ENCODE measurements around the gene NPHP3. TPM values are rescaled to one million over a fixed set of nuclear protein-coding genes. Genes with fewer than 3 reads are reported as not detected.

NPHP3 gene
- total and polyA plus RNA-seq, 4 donors, result 5.9 to 67.1 (median 16.5) TPM

- H3K27ac ChIP-seq (ENCODE audit: low read depth in 1 of 2, low read length in 1 of 2), result no peak overlapping the region
- TF ChIP-seq, protein P1, sequence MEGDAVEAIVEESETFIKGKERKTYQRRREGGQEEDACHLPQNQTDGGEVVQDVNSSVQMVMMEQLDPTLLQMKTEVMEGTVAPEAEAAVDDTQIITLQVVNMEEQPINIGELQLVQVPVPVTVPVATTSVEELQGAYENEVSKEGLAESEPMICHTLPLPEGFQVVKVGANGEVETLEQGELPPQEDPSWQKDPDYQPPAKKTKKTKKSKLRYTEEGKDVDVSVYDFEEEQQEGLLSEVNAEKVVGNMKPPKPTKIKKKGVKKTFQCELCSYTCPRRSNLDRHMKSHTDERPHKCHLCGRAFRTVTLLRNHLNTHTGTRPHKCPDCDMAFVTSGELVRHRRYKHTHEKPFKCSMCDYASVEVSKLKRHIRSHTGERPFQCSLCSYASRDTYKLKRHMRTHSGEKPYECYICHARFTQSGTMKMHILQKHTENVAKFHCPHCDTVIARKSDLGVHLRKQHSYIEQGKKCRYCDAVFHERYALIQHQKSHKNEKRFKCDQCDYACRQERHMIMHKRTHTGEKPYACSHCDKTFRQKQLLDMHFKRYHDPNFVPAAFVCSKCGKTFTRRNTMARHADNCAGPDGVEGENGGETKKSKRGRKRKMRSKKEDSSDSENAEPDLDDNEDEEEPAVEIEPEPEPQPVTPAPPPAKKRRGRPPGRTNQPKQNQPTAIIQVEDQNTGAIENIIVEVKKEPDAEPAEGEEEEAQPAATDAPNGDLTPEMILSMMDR (IDR thresholded peaks at IDR 0.05; ENCODE audit: control extremely low read depth, extremely low read depth), result no peak
- no peaks in the 10 kb centered on the region for H3K4me1 ChIP-seq (ENCODE audit: control insufficient read depth in 5 of 5, insufficient read depth in 5 of 5, low read length in 5 of 5)
- H3K4me3 ChIP-seq, result no peak overlapping the region
- ATAC-seq (ENCODE audit: insufficient read depth, low FRiP score) (no peak), DNase-seq (no peak)
- H3K9me3 ChIP-seq (ENCODE audit: control insufficient read depth in 4 of 4, insufficient read depth in 3 of 4, low read length in 3 of 4), result no peaks in the 10 kb centered on the region
- H3K36me3 ChIP-seq (ENCODE audit: control insufficient read depth in 4 of 4, insufficient read depth in 4 of 4, low read length in 4 of 4), result peaks cover 4 to 54% (median 15%) of the 10 kb centered on the region in 4 donors
- H3K9ac ChIP-seq (ENCODE audit: insufficient read depth in 1 of 2, low read length in 2 of 2), result no peak overlapping the region
- H3K27me3 ChIP-seq (ENCODE audit: control insufficient read depth in 3 of 3, insufficient read depth in 3 of 3, low read length in 2 of 3), result no peaks in the 10 kb centered on the region
Observed at GRCh38 chr3:132675408-132675807, 46.8 kb downstream of the NPHP3 start.

- no peak overlapping the region for H3K9ac ChIP-seq (ENCODE audit: insufficient read depth in 1 of 2, low read length in 2 of 2)
- TF ChIP-seq, protein P1 (IDR thresholded peaks at IDR 0.05; ENCODE audit: control extremely low read depth, extremely low read depth), result no peak
- no peaks in the 10 kb centered on the region for H3K9me3 ChIP-seq (ENCODE audit: control insufficient read depth in 4 of 4, insufficient read depth in 3 of 4, low read length in 3 of 4)
- no peak overlapping the region for H3K4me3 ChIP-seq
- DNase-seq, result no peak
- whole genome bisulfite sequencing, 2 donors, result 95 to 96% methylated on average over 5 of the region's 5 CpGs
- peaks cover 4 to 31% (median 10%) of the 10 kb centered on the region in 4 donors for H3K36me3 ChIP-seq (ENCODE audit: control insufficient read depth in 4 of 4, insufficient read depth in 4 of 4, low read length in 4 of 4)
- peaks cover 0 to 9% (median 0%) of the 10 kb centered on the region in 5 donors for H3K4me1 ChIP-seq (ENCODE audit: control insufficient read depth in 5 of 5, insufficient read depth in 5 of 5, low read length in 5 of 5)
- no peaks in the 10 kb centered on the region for H3K27me3 ChIP-seq (ENCODE audit: control insufficient read depth in 3 of 3, insufficient read depth in 3 of 3, low read length in 2 of 3)
- peak overlapping the region in 1 of 2 donors; percentile 14 for H3K27ac ChIP-seq (ENCODE audit: low read depth in 1 of 2, low read length in 1 of 2)
- ATAC-seq (ENCODE audit: insufficient read depth, low FRiP score), result no peak
Observed at GRCh38 chr3:132669256-132669777, 52.9 kb downstream of the NPHP3 start.

DNA sequence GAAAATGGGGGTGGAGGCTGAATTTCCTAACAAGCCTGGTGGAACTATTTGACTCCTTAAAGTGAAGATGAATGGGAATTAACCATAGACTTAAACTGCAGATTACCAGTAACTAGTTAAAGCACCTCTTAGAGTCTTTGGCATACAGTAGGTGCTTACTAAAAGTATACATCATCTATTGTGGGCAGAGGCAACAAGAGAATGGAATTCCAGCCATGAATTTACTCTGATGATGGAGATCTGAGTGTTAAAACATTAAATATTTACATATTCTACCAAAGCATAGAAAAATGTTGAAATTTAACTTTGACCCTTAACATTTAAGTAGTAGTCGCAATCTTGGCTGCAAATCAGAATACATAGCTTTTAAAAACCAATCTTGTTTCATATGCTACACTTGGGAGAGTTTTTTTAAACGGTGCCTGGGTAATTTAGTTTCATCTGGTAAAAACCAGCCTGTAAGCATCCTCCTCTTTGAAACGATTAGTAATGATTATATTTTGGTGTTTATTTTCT is 56.9 kb downstream of the NPHP3 start:
- Histone ChIP-seq H3K27ac (ENCODE audit: low read depth in 1 of 2, low read length in 1 of 2) (no peak overlapping the region), H3K9me3 (ENCODE audit: control insufficient read depth in 4 of 4, insufficient read depth in 3 of 4, low read length in 3 of 4) (no peaks in the 10 kb centered on the region), H3K4me1 (ENCODE audit: control insufficient read depth in 5 of 5, insufficient read depth in 5 of 5, low read length in 5 of 5) (peaks cover 0 to 17% (median 6%) of the 10 kb centered on the region in 5 donors), H3K9ac (ENCODE audit: insufficient read depth in 1 of 2, low read length in 2 of 2) (no peak overlapping the region), H3K27me3 (ENCODE audit: control insufficient read depth in 3 of 3, insufficient read depth in 3 of 3, low read length in 2 of 3) (no peaks in the 10 kb centered on the region), H3K36me3 (ENCODE audit: control insufficient read depth in 4 of 4, insufficient read depth in 4 of 4, low read length in 4 of 4) (peaks cover 4 to 9% (median 4%) of the 10 kb centered on the region in 4 donors), H3K4me3 (no peak overlapping the region)
- ATAC-seq (ENCODE audit: insufficient read depth, low FRiP score) (no peak), DNase-seq (peak in 2 of 3 donors; percentile 27 to 64)
- TF ChIP-seq, protein P1 (IDR thresholded peaks at IDR 0.05; ENCODE audit: control extremely low read depth, extremely low read depth), result no peak
- 56 to 74% methylated on average over 3 of the region's 3 CpGs for WGBS, 2 donors

- Histone ChIP-seq H3K27ac (ENCODE audit: low read depth in 1 of 2, low read length in 1 of 2) (no peak overlapping the region), H3K36me3 (ENCODE audit: control insufficient read depth in 4 of 4, insufficient read depth in 4 of 4, low read length in 4 of 4) (peaks cover 0 to 6% (median 3%) of the 10 kb centered on the region in 4 donors), H3K27me3 (ENCODE audit: control insufficient read depth in 3 of 3, insufficient read depth in 3 of 3, low read length in 2 of 3) (no peaks in the 10 kb centered on the region), H3K9me3 (ENCODE audit: control insufficient read depth in 4 of 4, insufficient read depth in 3 of 4, low read length in 3 of 4) (no peaks in the 10 kb centered on the region), H3K9ac (ENCODE audit: insufficient read depth in 1 of 2, low read length in 2 of 2) (no peak overlapping the region), H3K4me3 (no peak overlapping the region), H3K4me1 (ENCODE audit: control insufficient read depth in 5 of 5, insufficient read depth in 5 of 5, low read length in 5 of 5) (peaks cover 0 to 25% (median 5%) of the 10 kb centered on the region in 5 donors)
- no peak for ATAC-seq (ENCODE audit: insufficient read depth, low FRiP score)
- TF ChIP-seq, protein P1 (IDR thresholded peaks at IDR 0.05; ENCODE audit: control extremely low read depth, extremely low read depth), result no peak
- no peak for DNase-seq
Observed at GRCh38 chr3:132662212-132662611, 60.0 kb downstream of the NPHP3 start.

All from lung (tissue), 12 donors.